ENCODE results near the gene OR51A7.
"Not testable (repeated sequence)": the region's sequence is repeated elsewhere in the genome, so short reads cannot be mapped to it uniquely, and the experiment has no call there.

Gene OR51A7

DNA sequence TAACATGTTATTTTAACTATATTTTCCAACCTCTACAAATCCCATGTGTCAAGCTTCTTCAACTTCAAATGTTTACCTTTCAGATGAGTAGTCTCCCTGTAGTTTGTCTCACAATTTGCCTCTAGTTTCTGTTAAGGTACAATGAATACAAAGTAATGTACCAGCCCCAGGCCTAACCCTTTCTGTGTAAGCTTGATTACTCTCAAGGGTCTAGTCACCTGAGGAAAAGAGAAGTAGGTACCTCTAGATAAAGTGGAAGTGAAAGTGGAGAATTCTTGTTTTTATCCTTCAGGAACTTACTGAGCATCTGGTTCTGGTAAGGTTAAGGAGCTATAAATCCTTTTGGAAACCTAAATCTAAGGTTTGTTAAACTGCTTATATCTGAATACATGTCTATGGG, at the start of gene OR51A7:
Gene OR51A7 (plus strand): TSS at position 300 of the 400 bp plus-strand sequence. CDS start 3,587 bp downstream, outside the sequence.
- no peak for DNase-seq

DNA sequence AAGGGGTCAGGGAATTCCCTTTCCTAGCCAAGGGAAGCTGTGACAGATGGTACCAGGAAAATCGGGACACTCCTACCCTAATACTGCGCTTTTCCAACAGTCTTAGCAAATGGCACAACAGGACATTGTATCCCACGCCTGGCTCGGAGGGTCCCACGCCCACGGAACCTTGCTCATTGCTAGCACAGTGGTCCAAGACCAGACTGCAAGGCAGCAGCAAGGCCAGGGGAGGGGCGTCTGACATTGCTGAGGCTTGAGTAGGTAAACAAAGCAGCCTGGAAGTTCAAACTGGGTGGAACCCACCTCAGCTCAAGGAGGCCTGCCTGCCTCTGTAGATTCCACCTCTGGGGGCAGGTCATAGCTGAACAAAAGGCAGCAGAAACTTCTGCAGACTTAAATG, 49.3 kb upstream of the OR51A7 start:
- not testable (repeated sequence) for DNase-seq

DNA sequence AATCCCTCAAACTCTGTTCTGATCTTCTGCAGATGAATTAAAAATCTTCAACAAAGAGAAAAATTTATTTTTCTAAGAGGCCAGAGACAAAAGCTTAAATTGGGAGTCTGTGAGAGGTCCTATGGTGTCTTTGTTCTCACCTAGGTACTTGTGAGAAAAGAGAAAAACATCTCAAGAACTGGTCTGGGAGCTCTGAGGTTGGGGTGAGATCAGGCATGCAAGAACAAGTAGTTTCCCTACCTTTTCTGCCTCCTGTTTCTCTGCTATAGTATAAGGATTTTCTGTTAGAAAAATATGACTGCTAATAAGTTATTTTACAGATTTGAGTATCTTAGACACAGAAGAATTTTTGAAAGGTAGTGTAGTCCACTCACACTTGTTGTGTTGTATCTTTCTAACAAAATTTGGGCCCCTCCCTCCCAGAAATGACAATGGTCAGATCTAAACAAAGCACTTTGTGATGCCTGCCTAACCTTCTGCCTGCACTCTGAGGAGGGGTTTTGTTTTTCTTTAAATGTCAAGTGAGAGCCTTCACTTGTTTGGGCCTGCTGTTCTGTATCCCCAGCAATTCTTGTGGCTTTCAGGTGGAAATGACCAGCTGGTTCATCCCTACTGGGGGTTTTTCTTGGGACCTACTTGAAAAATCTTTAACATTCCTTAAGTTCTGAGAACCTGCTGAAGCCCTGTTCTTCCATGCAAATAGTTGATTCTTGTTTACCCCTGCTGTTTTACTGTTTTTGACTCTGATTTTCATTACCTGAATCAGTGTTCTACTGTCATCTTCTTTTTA, 40.9 kb upstream of the OR51A7 start:
- DNase-seq = no peak

DNA sequence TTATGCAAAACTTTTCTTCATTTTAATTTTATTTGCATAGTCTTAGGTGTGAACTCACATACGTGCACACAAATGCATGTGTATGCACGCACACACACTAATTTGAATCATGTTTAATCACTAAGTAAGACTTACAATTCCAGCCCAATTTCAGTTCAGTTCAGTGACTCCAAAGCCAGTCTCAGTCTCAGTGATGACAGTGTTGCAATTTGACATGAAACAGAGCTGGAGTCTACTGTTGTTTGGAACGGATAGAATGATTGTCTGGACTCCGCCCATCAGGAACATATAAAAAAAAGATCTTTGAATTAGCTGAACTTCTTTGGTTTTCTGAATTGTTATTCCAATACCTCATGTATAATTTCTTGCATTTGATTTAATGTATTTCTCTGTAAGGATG, 39.7 kb upstream of the OR51A7 start:
- DNase-seq = no peak

DNA sequence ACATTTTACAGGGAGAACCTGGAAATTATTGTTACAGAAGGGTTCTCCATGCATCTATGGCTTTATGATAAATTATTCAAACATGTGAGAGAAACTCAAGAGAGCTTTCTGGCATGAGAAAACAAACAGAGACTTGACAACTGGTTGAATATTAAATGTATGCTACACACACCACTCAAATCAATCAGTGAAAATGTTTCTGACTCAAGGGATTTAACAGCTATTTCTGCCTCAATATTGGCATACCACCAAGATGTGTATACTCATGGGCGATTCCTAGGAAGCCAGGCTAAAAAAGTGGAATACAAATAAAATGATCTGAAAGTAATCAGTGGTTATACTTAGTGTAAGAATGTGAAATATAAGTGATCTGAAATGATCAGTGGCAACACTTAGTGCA, 37.7 kb upstream of the OR51A7 start:
- DNase-seq = no peak

DNA sequence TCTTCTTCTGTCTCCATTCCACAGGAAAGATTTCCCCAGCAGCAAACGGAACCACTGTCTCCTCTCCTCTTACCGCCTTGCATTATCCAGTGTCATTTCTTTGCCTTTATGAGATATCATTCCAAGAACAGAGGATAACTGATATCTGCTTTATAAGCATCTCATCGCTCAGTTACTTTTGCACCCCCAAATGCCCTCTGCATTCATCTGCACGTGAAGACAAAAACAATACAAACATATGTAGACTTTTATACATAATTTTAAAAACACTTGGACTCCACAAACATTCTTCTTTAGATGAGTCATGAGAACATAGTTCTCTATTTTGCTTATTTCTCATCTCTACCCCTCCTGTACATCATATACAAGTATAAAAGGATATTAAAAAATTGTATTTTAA, 22.4 kb upstream of the OR51A7 start:
- DNase-seq = no peak

GRCh38 chr11:4881860-4882500, 21.6 kb upstream of the OR51A7 start, which contains the start of gene OR51T1:
TSS of gene OR51T1 (plus strand) at chr11:4881900. CDS start at chr11:4881900, 0 bp downstream.
- no peak for DNase-seq

GRCh38 chr11:4882543-4882942, 21.0 kb upstream of the OR51A7 start:
- no peak for DNase-seq

DNA sequence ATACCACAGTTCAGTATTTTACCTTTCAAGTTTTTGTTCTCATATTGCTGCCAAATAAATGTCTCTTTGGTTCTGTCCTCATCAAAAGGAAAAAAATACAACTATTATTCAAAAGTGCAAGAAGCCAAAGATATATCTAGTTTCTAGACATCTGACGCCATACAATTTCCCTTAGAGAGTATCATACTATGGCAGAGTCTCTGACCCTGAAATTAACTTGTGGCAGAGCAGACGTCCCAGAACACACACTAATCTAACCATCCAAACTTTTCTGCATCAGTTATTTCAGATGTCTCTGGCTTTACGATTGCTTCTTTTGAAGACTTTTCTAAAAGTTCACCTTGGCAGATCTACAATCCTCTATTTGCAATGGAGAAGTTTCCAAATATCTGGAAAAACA, 19.2 kb upstream of the OR51A7 start:
- no peak for DNase-seq

- no peak for DNase-seq
These were observed 17.4 kb upstream of the OR51A7 start for GRCh38 chr11:4886186-4886585.

GRCh38 chr11:4887591-4887990, 16.0 kb upstream of the OR51A7 start:
- DNase-seq = no peak

- no peak for DNase-seq
These were observed 13.3 kb upstream of the OR51A7 start for GRCh38 chr11:4890279-4890678.

DNA sequence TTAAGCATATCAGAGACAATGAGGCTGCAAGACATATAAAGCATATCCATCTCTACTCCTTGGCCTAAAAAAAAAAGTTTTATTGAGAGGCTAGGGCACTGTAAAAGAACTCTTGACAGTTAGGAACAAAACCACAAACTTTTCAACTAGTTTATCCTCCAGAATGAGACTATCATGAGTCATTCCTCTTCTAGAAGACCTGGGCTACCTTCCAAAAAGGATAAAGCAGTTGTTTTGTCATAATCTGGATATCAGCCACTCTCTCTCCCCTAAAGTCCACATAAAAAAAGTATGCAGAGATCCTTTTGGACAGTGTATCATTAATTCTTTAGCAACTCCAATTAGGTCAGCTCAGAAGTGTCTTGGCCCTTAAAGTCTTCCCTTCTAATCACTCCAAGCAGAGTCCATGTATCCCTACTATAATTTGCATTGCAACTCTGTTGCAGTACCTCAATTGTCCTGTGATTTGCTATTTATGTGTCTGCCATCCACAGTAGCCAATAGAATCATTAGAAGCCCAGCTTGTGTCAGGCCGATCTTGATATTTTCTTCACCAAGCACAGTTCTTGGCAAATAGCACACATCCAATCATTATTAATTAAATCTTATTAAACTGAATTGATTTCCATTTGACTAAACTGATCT, 11.5 kb upstream of the OR51A7 start:
- DNase-seq = peak; percentile 2 to 72

GRCh38 chr11:4916581-4916980, 13.0 kb downstream of the OR51A7 start:
- DNase-seq = no peak

- no peak for DNase-seq
These were observed 15.7 kb downstream of the OR51A7 start, which contains the start of gene OR51G2 for GRCh38 chr11:4919250-4919649. TSS of gene OR51G2 (minus strand) at chr11:4919350. CDS start at chr11:4915663, 3,687 bp downstream.

- DNase-seq = no peak
These were observed 18.2 kb downstream of the OR51A7 start for GRCh38 chr11:4921796-4922195.

- DNase-seq = no peak
These were observed 18.7 kb downstream of the OR51A7 start for GRCh38 chr11:4922304-4922703.

DNA sequence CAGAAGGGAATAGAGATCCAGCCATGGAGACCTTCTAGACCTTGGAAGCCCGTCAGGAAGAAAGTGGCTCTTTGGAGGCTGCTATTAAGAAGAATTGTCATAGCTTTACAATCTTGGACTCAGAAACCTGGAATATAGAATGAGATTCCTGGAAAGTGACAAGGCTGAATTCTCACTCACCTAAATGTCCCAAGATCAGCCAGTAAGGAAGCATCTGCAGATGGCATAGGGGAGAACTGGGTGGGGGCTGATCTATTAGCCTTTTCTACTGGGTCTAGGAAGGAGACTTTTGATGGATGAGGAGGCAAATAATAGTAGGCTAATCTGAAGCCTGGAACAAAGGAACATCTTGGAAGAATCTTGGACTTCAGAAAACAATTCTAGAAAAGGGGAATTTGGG, 20.7 kb downstream of the OR51A7 start, which contains the start of gene OR51G1:
Gene OR51G1 (minus strand): TSS at position 101 of the 400 bp plus-strand sequence. CDS start 0 bp downstream, at position 101.
- DNase-seq = no peak

DNA sequence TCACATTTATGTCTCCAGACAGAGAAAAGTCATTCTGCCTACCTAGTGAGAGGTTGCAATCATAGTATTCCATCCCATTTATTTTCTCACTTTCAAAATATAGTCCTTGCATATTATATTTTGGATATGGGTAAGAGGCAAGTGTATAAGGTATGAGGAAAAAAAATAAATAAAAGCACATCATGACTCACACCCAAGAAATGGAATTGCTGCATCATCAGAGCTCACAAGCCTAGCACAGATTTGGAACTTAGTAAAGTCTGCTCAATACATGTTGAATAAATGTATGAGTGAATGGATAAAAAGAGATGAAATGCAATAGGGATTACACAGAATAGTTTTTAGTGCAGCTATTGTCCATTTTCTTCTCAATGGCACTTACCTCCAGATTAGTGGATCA, 23.0 kb downstream of the OR51A7 start:
- no peak for DNase-seq

- no peak for DNase-seq
These were observed 29.2 kb downstream of the OR51A7 start for GRCh38 chr11:4932751-4933150.

- no peak for DNase-seq
These were observed 33.2 kb downstream of the OR51A7 start for GRCh38 chr11:4936745-4937144.

- no peak for DNase-seq
These were observed 43.9 kb downstream of the OR51A7 start, which contains the start of gene OR51A4 for GRCh38 chr11:4947505-4947904. TSS of gene OR51A4 (minus strand) at chr11:4947605. CDS start at chr11:4947100, 505 bp downstream.

DNA sequence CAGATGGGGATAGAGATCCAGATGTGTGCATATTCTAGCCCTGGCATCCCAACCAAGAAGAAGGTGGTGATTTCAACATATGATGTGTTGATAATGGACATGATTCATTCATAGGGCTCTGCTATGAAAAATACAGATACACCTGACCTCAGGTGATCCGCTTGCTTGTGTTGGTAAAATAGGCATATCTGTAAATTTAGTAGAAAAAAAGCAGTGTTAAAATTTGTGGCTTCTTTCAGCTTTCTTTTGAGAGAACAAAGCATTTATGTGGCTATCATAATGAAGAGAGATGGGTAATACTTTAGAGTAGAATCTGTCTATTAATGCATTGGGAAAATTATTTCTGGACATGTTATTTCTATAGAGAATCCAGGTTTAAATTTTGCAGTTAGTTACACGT, 52.0 kb downstream of the OR51A7 start, which contains the start of gene OR51A2:
Gene OR51A2 (minus strand): TSS at position 101 of the 400 bp plus-strand sequence. CDS start 0 bp downstream, at position 101.
- DNase-seq = not testable (repeated sequence)

Data from SW 1271 (cell line).